Measurements from ENCODE around the gene SOX1.

Gene SOX1

GRCh38 chr13:112073245-112074138 is 6.5 kb downstream of the SOX1 start:
- no peak for DNase-seq (ENCODE audit: low spot score)

GRCh38 chr13:112074139-112074865 is 7.4 kb downstream of the SOX1 start:
- no peak for DNase-seq (ENCODE audit: low spot score)

- DNase-seq (ENCODE audit: low spot score) = no peak
Observed at GRCh38 chr13:112077729-112078128, 10.8 kb downstream of the SOX1 start.

GRCh38 chr13:112078216-112078615 is 11.3 kb downstream of the SOX1 start:
- DNase-seq (ENCODE audit: low spot score) = no peak

GRCh38 chr13:112078879-112079531 is 12.1 kb downstream of the SOX1 start:
- DNase-seq (ENCODE audit: low spot score) = no peak

- no peak for DNase-seq (ENCODE audit: low spot score)
Observed at GRCh38 chr13:112079696-112080095, 12.7 kb downstream of the SOX1 start.

GRCh38 chr13:112083971-112084370 is 17.0 kb downstream of the SOX1 start:
- DNase-seq (ENCODE audit: low spot score) = no peak

- DNase-seq (ENCODE audit: low spot score) = no peak
Observed at GRCh38 chr13:112092453-112092852, 25.5 kb downstream of the SOX1 start.

- no peak for DNase-seq (ENCODE audit: low spot score)
Observed at GRCh38 chr13:112095354-112095753, 28.4 kb downstream of the SOX1 start.

GRCh38 chr13:112096959-112097358 is 30.0 kb downstream of the SOX1 start:
- no peak for DNase-seq (ENCODE audit: low spot score)

- DNase-seq (ENCODE audit: low spot score) = no peak
Observed at GRCh38 chr13:112097770-112098169, 30.8 kb downstream of the SOX1 start.

- no peak for DNase-seq (ENCODE audit: low spot score)
Observed at GRCh38 chr13:112098699-112099098, 31.8 kb downstream of the SOX1 start.

GRCh38 chr13:112101360-112101930 is 34.5 kb downstream of the SOX1 start:
- no peak for DNase-seq (ENCODE audit: low spot score)

GRCh38 chr13:112102243-112102642 is 35.3 kb downstream of the SOX1 start:
- no peak for DNase-seq (ENCODE audit: low spot score)

GRCh38 chr13:112103260-112103838 is 36.4 kb downstream of the SOX1 start:
- no peak for DNase-seq (ENCODE audit: low spot score)

- DNase-seq (ENCODE audit: low spot score) = no peak
Observed at GRCh38 chr13:112103961-112104880, 37.3 kb downstream of the SOX1 start.

- no peak for DNase-seq (ENCODE audit: low spot score)
Observed at GRCh38 chr13:112104881-112105234, 37.9 kb downstream of the SOX1 start.

- no peak for DNase-seq (ENCODE audit: low spot score)
Observed at GRCh38 chr13:112105244-112105681, 38.3 kb downstream of the SOX1 start.

- DNase-seq (ENCODE audit: low spot score) = no peak
Observed at GRCh38 chr13:112105892-112106291, 38.9 kb downstream of the SOX1 start.

- DNase-seq (ENCODE audit: low spot score) = no peak
Observed at GRCh38 chr13:112106478-112107141, 39.7 kb downstream of the SOX1 start.

Measured in hepatic stellate cell (primary cell).